Epithelial cell of esophagus (primary cell): ENCODE results near the gene PKMYT1.

Experiments
- DNase-seq: peaks from one replicate; pipeline ENCODE4 v3.0.0; 2010; ENCODE audit warnings: low read depth
- H3K4me3 ChIP-seq: 2 replicates; pipeline ENCODE4 v1.5.1; 2011; ENCODE audit warnings: mild to moderate bottlenecking, low read length, control low read depth
- TF ChIP-seq, protein P1 (sequence below): IDR thresholded peaks from 2 replicates; pipeline ENCODE4 v1.5.1; 2011; ENCODE audit warnings: low read depth, mild to moderate bottlenecking, low read length, control low read depth, inconsistent platforms; ENCODE audit not compliant: insufficient read depth; ENCODE audit errors: missing control alignments

PKMYT1 gene

DNA sequence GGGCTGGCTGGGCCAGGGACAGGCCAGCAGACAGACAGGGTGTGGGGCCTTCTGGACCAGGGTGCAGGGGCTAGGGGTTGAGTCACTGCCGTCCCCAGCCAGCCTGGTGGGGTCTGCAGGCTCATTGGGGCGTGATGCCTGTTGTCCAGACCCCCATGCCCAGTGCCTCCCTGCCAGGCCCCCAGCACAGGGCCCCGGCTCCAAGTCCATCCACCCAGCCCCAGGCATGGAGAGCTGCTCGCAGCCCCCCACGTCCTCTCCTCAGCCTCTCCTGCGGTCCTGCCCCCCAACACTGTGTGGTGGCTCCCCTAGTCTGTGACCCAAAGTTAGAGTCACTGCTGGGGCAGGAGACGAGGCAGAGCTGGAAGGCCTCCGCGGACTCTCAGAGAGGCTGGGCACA lies 7.0 kb upstream of the PKMYT1 start:
- TF ChIP-seq, protein P1, sequence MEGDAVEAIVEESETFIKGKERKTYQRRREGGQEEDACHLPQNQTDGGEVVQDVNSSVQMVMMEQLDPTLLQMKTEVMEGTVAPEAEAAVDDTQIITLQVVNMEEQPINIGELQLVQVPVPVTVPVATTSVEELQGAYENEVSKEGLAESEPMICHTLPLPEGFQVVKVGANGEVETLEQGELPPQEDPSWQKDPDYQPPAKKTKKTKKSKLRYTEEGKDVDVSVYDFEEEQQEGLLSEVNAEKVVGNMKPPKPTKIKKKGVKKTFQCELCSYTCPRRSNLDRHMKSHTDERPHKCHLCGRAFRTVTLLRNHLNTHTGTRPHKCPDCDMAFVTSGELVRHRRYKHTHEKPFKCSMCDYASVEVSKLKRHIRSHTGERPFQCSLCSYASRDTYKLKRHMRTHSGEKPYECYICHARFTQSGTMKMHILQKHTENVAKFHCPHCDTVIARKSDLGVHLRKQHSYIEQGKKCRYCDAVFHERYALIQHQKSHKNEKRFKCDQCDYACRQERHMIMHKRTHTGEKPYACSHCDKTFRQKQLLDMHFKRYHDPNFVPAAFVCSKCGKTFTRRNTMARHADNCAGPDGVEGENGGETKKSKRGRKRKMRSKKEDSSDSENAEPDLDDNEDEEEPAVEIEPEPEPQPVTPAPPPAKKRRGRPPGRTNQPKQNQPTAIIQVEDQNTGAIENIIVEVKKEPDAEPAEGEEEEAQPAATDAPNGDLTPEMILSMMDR = no peak
- H3K4me3 ChIP-seq = no peak overlapping the region
- no peak for DNase-seq

GRCh38 chr16:2986623-2987188 lies 6.5 kb upstream of the PKMYT1 start:
- no peak overlapping the region for H3K4me3 ChIP-seq
- TF ChIP-seq, protein P1 = no peak
- no peak for DNase-seq

DNA sequence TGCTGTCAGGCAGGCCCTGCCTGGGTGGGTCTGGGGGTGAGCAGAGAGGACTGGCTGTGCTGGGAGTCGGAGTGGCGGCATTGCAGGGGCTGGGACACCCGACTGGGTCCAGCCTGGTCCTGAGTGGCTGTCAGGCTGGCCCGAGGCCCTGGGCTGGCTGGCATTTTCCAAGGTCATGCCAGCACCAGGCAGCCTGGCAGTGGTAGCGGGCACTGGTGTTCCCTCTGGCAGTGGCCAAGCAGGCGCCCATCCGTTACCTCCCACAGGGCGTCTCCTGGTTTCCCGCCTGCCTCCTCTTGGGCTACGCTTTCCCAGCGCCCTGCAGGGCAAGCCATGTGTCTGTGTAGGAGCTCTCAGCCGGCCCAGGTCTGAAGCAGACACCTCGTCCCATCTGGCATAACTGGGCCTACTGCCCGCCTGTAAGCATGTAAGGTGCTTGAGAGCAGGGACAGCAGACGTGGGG lies 5.7 kb upstream of the PKMYT1 start:
- no peak for DNase-seq
- H3K4me3 ChIP-seq = no peak overlapping the region
- TF ChIP-seq, protein P1 = no peak

DNA sequence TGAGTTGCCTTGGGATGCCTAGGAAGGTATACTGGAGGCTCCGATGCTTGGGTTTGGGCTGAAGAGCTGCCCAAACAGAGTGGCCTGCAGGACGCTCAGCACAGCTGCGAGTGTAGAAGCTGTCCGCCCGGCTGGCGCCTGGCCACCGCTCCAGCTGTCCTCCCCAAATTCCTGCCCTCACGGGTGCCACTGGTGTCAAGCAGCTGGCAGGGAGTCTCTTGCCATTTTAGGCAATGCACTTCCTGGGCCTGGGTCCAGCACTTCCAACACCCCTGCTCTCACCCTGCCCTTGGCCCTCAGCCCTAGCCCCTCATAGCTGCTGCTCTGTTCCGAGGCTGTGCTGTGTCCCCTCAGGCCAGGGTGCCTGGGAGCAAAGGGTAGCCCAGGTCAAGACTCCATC lies 5.2 kb upstream of the PKMYT1 start:
- no peak overlapping the region for H3K4me3 ChIP-seq
- DNase-seq = no peak
- TF ChIP-seq, protein P1 = no peak

GRCh38 chr16:2983706-2984136 lies 3.5 kb upstream of the PKMYT1 start:
- peak overlapping the region; percentile 29 for H3K4me3 ChIP-seq
- TF ChIP-seq, protein P1 = peak; percentile 37
- DNase-seq = peak; percentile 84

- no peak overlapping the region for H3K4me3 ChIP-seq
- TF ChIP-seq, protein P1 = no peak
- DNase-seq = no peak
These were observed 2.2 kb upstream of the PKMYT1 start for GRCh38 chr16:2982402-2982801.

DNA sequence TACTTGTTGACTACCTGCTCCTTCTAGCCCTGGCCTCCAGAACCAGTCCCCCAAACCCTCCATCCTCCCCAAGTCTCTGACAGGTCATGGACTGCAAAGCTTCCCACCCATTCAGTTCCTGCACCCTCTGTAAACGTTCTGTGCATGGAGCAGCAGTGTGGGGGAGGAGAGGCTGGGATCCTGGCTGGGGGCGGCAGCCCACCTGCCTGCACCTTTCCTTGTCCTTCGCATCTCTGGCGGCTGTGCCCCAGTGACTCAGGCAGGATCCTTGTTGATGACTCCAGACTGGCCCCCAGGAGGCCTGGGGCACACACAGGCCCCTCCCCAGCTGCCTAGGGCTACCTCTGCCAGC lies 1.6 kb upstream of the PKMYT1 start:
- no peak overlapping the region for H3K4me3 ChIP-seq
- DNase-seq = no peak
- TF ChIP-seq, protein P1 = no peak
